Posterior cingulate gyrus (tissue), 11 donors: ENCODE data around the gene SAMD14.
"Not testable (repeated sequence)": the region's sequence is repeated elsewhere in the genome, so short reads cannot be mapped to it uniquely, and the experiment has no call there.

Source experiments
- DNase-seq, 10 donors: peaks; one replicate each; pipeline versions ENCODE4 v3.0.0 to v3.0.0-alpha.2; 2020 to 2021; ENCODE audit warnings: mixed read lengths in 3 of 10
- intact Hi-C: fragments of 100-400 bp; cut with DNase I; formaldehyde crosslinking; loops from one replicate; pipeline ENCODE4 v1.15.1; 2023

Gene SAMD14

DNA sequence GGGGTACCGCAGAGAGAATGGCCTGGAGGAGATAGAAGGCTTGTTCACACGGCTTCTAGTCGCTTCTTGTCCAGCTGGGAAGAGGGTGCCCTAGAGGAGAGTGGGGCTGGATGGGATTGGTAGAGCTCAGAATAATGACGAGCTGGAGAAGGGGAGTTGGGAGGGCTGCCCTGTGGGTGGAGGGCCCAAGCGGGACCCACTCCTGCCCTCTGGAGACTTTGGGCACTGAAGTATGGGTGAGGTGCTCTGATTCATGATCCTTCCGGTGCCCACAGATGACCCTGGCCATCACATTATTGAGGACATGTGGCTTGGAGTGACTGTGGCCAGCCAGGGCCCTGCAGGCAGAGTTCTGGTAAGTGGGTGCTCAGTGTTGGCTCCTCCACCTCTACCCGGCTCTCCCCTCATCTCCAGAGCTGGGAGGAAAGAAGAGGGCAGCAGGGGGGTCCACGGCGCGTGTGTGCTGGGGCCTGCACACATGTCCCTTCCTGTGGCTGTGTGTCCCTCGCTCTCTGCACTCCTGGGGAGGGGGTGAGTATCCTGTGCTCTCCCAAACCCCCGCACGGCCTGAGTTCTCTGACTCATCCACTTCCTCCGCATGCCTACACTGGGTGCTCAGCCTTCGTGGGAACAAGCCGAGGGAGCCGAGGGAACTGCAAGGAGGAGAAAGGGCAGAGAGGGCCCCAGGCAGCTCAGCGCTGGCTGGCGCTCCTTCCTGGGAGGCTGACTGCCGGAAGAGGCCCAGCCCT lies 65.5 kb downstream of the SAMD14 start:
- DNase-seq: peak in 8 of 10 donors; percentile 28 to 93 (median 68)
- intact Hi-C loops: no loop called here

DNA sequence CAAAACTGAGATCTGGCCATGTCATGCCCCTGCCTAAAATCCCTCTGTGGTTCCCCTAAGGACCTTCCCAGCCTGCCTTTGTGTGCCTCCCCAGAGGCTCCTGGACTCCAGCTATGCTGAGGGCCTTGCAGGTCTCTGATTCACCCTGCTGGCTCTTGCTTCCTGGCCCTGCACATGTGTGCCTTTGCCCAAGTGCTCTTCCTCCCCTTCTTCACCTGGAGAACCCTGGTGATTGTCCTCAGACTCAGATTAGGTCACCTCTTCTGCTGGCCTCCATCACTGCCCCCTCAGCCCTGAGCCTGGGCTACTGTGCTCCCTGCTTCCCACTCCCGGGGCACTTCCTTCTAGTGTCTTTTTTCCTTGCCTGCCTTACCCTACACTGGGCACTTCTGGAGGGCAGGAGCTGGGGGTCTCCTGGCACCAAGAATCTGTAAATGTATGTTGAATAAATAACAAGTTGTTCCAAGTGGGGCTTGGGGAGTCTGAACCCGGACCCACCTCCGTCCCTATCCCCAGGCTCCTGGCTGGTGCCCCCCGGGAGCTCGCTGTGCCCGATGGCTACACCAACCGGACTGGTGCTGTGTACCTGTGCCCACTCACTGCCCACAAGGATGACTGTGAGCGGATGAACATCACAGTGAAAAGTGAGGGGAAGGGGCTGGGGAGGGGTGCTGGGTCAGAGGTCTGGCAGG lies 66.3 kb downstream of the SAMD14 start:
- peak in 2 of 10 donors; percentile 66 to 73 for DNase-seq
- intact Hi-C loops: no loop called here

DNA sequence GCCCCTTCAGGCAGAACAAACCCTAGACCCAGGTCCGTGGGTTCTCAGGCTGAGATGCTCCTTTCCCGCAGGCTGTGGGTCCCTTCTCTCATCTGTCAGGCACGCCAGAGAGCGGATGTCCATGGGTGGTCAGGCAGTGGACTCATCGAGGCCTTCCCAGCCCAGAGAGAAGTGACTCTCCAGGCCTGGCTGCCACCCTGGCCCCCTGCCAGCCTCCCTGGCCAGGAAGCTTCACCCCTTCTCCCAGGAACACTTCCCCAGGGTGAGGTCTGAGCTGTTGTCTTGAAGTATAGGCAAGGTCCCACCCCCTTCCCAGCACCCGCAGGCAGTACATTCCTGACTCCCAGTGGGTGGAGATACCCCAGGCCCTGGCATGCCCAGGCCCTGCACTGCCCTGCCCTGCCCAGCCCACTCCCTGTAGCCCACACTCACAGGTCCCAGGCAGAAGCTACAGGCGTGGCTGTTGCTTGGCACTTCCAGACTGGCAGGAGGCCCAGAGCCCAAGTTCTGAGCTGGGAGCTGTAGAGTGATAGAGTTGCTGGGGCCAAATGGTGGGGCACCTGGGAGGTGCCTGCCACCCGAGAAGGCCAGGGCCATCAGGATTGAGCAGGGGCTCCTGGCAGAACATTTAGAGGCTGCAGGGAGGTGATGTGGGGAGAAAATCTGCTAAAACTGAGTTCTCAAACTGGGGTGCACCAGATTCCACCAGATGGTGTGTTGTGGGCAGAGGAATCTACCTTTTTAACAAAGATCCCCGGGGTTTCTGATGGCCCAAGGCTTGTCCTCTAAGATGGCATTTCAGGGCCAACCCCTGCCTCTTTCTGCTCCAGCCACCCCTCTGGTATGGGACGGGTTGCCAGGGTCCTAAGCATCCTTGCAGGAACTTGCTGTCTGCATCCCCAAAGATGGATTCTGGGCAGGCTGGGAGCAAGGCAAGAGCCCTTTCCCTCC lies 67.4 kb downstream of the SAMD14 start:
- peak in 6 of 10 donors; percentile 27 to 90 (median 65) for DNase-seq

DNA sequence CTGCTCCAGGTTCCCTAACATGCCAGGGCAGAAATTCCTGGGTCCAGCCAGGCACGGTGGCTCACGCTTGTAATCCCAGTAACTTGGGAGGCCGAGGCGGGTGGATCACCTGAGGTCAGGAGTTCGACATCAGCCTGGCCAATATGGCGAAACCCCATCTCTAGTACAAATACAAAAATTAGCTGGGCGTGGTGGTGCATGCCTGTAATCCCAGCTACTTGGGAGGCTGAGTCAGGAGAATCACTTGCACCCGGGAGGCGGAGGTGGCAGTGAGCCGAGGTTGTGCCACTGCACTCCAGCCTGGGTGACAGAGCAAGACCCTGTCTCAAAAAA lies 68.3 kb downstream of the SAMD14 start:
- intact Hi-C loops: not testable (repeated sequence)
- peak in 2 of 10 donors; percentile 54 to 71 for DNase-seq

More for the DNA sequence above, 67.4 kb downstream of the SAMD14 start:
- intact Hi-C loops: no loop called here

DNA sequence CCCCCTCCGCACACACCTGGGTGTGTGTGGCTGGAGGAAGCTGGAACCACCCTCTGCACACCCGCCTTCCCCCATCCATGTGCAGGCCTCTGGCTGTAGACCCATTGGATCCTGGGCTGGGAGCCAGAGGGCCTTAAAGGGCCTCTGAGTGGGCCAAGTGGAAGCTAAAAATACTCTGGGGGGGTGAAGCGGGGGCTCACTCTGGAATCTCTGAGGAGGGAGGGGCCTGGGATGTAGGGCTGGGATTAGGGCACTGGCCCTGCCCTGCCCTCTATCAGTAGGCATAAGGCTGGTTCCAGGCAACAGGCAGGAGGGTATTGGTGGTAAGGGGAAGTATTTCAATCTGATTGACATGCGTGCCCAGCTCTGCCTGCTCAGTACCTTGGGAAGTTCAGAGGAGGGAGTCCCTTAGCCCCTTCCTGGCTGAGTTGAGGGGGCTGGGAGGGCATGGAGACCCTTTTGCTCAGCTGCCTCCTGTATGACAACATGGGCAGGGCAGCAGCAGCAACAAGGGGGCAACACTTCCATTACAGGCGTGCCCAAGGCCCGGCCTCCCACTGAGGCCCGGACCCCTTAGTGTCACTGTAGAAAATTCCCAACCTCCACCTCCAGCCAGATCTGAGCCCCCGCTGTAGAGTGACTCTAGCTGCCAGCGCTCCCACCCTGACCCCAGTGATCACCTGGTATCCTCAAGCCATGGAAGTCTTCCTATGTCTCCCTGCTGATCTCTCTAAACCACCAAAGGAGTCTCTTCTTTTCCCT lies 68.8 kb downstream of the SAMD14 start:
- intact Hi-C loops: no loop called here
- peak in 3 of 10 donors; percentile 30 to 80 (median 80) for DNase-seq
